GM20000 (cell line): ENCODE results near the gene DTHD1.

Source experiments
- DNase-seq: peaks from one replicate; pipeline ENCODE4 v3.0.0; 2012; ENCODE audit warnings: low spot score
- CTCF ChIP-seq: IDR thresholded peaks from 2 replicates; pipeline ENCODE4 v1.5.1; 2012; ENCODE audit warnings: mild to moderate bottlenecking, control low read depth; ENCODE audit errors: extremely low read depth, missing control alignments

DTHD1 gene

GRCh38 chr4:36281384-36282106, at the start of gene DTHD1:
Gene DTHD1, plus strand, starts transcription at chr4:36281616. Its CDS starts 143 bp downstream, at chr4:36281759.
- no peak for DNase-seq

GRCh38 chr4:36233567-36234266, 47.7 kb upstream of the DTHD1 start:
- no peak for DNase-seq
- TF ChIP-seq CTCF, result no peak

More at GRCh38 chr4:36281384-36282106, at the start of gene DTHD1:
- TF ChIP-seq CTCF, result no peak

GRCh38 chr4:36235306-36235705, 46.1 kb upstream of the DTHD1 start:
- no peak for DNase-seq
- TF ChIP-seq CTCF, result no peak

GRCh38 chr4:36236159-36236558, 45.3 kb upstream of the DTHD1 start:
- DNase-seq, result no peak
- TF ChIP-seq CTCF, result no peak

- no peak for TF ChIP-seq CTCF
- DNase-seq, result no peak
Observed at GRCh38 chr4:36237366-36238313, 43.8 kb upstream of the DTHD1 start.

- peak; percentile 65 for DNase-seq
- TF ChIP-seq CTCF, result no peak
Observed at GRCh38 chr4:36241771-36242170, 39.6 kb upstream of the DTHD1 start.
